Measurements from ENCODE around the gene BNC2.
"Not testable (repeated sequence)": the region's sequence is repeated elsewhere in the genome, so short reads cannot be mapped to it uniquely, and the experiment has no call there.

BNC2 gene

GRCh38 chr9:16441791-16442190 lies 428.7 kb downstream of the BNC2 start:
- Histone ChIP-seq H3K4me2 (ENCODE audit: low read depth, low read length, poor library complexity, severe bottlenecking) (no peak overlapping the region), H3K27me3 (ENCODE audit: insufficient read depth, low read length, poor library complexity, severe bottlenecking) (no peaks in the 10 kb centered on the region), H3K9me3 (ENCODE audit: insufficient read depth, low read depth, low read length) (no peaks in the 10 kb centered on the region), H2AFZ (ENCODE audit: low read length) (no peak overlapping the region), H3F3A (ENCODE audit: low read depth) (no peaks in the 10 kb centered on the region), H3K9ac (ENCODE audit: low read depth, low read length, poor library complexity, severe bottlenecking) (no peak overlapping the region), H3K4me3 (ENCODE audit: low read length, poor library complexity, severe bottlenecking) (no peak overlapping the region), H3K4me1 (ENCODE audit: insufficient read depth, low read length, poor library complexity, severe bottlenecking) (no peaks in the 10 kb centered on the region), H3K9me2 (replicated peaks; ENCODE audit: low read depth, low read length) (no peaks in the 10 kb centered on the region), H3K79me2 (ENCODE audit: insufficient read depth, low read length) (no peaks in the 10 kb centered on the region), H4K20me1 (ENCODE audit: insufficient read depth, low read length, poor library complexity, severe bottlenecking) (no peaks in the 10 kb centered on the region), H3K36me3 (ENCODE audit: insufficient read depth, low read length) (no peaks in the 10 kb centered on the region)
- TF ChIP-seq CTCF (conservative IDR thresholded peaks at IDR 0.05; ENCODE audit: low read length) (no peak), EZH2phosphoT487 (IDR thresholded peaks at IDR 0.05; ENCODE audit: borderline replicate concordance) (no peak)

- not testable (repeated sequence) for H3K27me3 ChIP-seq (ENCODE audit: insufficient read depth, low read length, poor library complexity, severe bottlenecking); H3K9me3 ChIP-seq (ENCODE audit: insufficient read depth, low read depth, low read length); H3K36me3 ChIP-seq (ENCODE audit: insufficient read depth, low read length); H3K9me2 ChIP-seq (replicated peaks; ENCODE audit: low read depth, low read length); H3K4me2 ChIP-seq (ENCODE audit: low read depth, low read length, poor library complexity, severe bottlenecking); H4K20me1 ChIP-seq (ENCODE audit: insufficient read depth, low read length, poor library complexity, severe bottlenecking); H3K4me3 ChIP-seq (ENCODE audit: low read length, poor library complexity, severe bottlenecking); H3K79me2 ChIP-seq (ENCODE audit: insufficient read depth, low read length); H3K9ac ChIP-seq (ENCODE audit: low read depth, low read length, poor library complexity, severe bottlenecking); H3F3A ChIP-seq (ENCODE audit: low read depth); H2AFZ ChIP-seq (ENCODE audit: low read length); H3K4me1 ChIP-seq (ENCODE audit: insufficient read depth, low read length, poor library complexity, severe bottlenecking)
Measured at GRCh38 chr9:16438831-16439230, 431.6 kb downstream of the BNC2 start.

- Histone ChIP-seq H3F3A (ENCODE audit: low read depth) (no peaks in the 10 kb centered on the region), H3K4me2 (ENCODE audit: low read depth, low read length, poor library complexity, severe bottlenecking) (no peak overlapping the region)
Measured at GRCh38 chr9:16436545-16436944, 433.9 kb downstream of the BNC2 start.

More at GRCh38 chr9:16436545-16436944, 433.9 kb downstream of the BNC2 start:
- no peak overlapping the region for H3K9ac ChIP-seq (ENCODE audit: low read depth, low read length, poor library complexity, severe bottlenecking)
- H3K79me2 ChIP-seq (ENCODE audit: insufficient read depth, low read length): no peaks in the 10 kb centered on the region
- H3K36me3 ChIP-seq (ENCODE audit: insufficient read depth, low read length): no peaks in the 10 kb centered on the region
- TF ChIP-seq CTCF (conservative IDR thresholded peaks at IDR 0.05; ENCODE audit: low read length) (0 out of 2 replicates have a peak, but pooled peaks have one; percentile 15), EZH2phosphoT487 (IDR thresholded peaks at IDR 0.05; ENCODE audit: borderline replicate concordance) (no peak)
- no peak overlapping the region for H2AFZ ChIP-seq (ENCODE audit: low read length)
- no peaks in the 10 kb centered on the region for H4K20me1 ChIP-seq (ENCODE audit: insufficient read depth, low read length, poor library complexity, severe bottlenecking)
- H3K9me2 ChIP-seq (replicated peaks; ENCODE audit: low read depth, low read length): no peaks in the 10 kb centered on the region
- no peaks in the 10 kb centered on the region for H3K27me3 ChIP-seq (ENCODE audit: insufficient read depth, low read length, poor library complexity, severe bottlenecking)
- H3K4me1 ChIP-seq (ENCODE audit: insufficient read depth, low read length, poor library complexity, severe bottlenecking): no peaks in the 10 kb centered on the region
- H3K4me3 ChIP-seq (ENCODE audit: low read length, poor library complexity, severe bottlenecking): no peak overlapping the region
- no peaks in the 10 kb centered on the region for H3K9me3 ChIP-seq (ENCODE audit: insufficient read depth, low read depth, low read length)

All from Loucy (cell line).